ENCODE data around the gene CFAP77.

The CFAP77 gene

GRCh38 chr9:132502480-132502879 is 92.5 kb downstream of the CFAP77 start:
- no peak overlapping the region for H3K4me3 ChIP-seq (replicated peaks in 1 of 2; ENCODE audit: low read depth in 2 of 2, low read length in 2 of 2)
- no peak for TF ChIP-seq CTCF (IDR thresholded peaks at IDR 0.05; ENCODE audit: low read depth, low read length)
- no peak for DNase-seq (ENCODE audit: low read depth in 2 of 2)

- no peak for TF ChIP-seq CTCF (IDR thresholded peaks at IDR 0.05; ENCODE audit: low read depth, low read length)
These were observed 93.1 kb downstream of the CFAP77 start for GRCh38 chr9:132503116-132503515.

GRCh38 chr9:132504488-132504887 is 94.5 kb downstream of the CFAP77 start:
- no peak for DNase-seq (ENCODE audit: low read depth in 2 of 2)
- TF ChIP-seq CTCF (IDR thresholded peaks at IDR 0.05; ENCODE audit: low read depth, low read length), result no peak
- no peak overlapping the region for H3K4me3 ChIP-seq (replicated peaks in 1 of 2; ENCODE audit: low read depth in 2 of 2, low read length in 2 of 2)

More at GRCh38 chr9:132503116-132503515, 93.1 kb downstream of the CFAP77 start:
- no peak for DNase-seq (ENCODE audit: low read depth in 2 of 2)
- H3K4me3 ChIP-seq (replicated peaks in 1 of 2; ENCODE audit: low read depth in 2 of 2, low read length in 2 of 2), result no peak overlapping the region

GRCh38 chr9:132505991-132506655 is 96.1 kb downstream of the CFAP77 start:
- H3K4me3 ChIP-seq (replicated peaks in 1 of 2; ENCODE audit: low read depth in 2 of 2, low read length in 2 of 2), result no peak overlapping the region
- no peak for DNase-seq (ENCODE audit: low read depth in 2 of 2)
- TF ChIP-seq CTCF (IDR thresholded peaks at IDR 0.05; ENCODE audit: low read depth, low read length), result no peak

- no peak for TF ChIP-seq CTCF (IDR thresholded peaks at IDR 0.05; ENCODE audit: low read depth, low read length)
- no peak for DNase-seq (ENCODE audit: low read depth in 2 of 2)
- no peak overlapping the region for H3K4me3 ChIP-seq (replicated peaks in 1 of 2; ENCODE audit: low read depth in 2 of 2, low read length in 2 of 2)
These were observed 97.1 kb downstream of the CFAP77 start for GRCh38 chr9:132506977-132507669.

GRCh38 chr9:132507670-132508469 is 97.9 kb downstream of the CFAP77 start:
- no peak overlapping the region for H3K4me3 ChIP-seq (replicated peaks in 1 of 2; ENCODE audit: low read depth in 2 of 2, low read length in 2 of 2)
- DNase-seq (ENCODE audit: low read depth in 2 of 2), result peak; percentile 76 to 77
- peak; percentile 80 for TF ChIP-seq CTCF (IDR thresholded peaks at IDR 0.05; ENCODE audit: low read depth, low read length)

Data from cardiac fibroblast (primary cell).